HFF-Myc (cell line): ENCODE results near the gene GRAMD1B.
"Not testable (repeated sequence)": the region's sequence is repeated elsewhere in the genome, so short reads cannot be mapped to it uniquely, and the experiment has no call there.

Source experiments
- DNase-seq: peaks from one replicate; pipeline ENCODE4 v3.0.0-alpha.2; 2011; ENCODE audit warnings: low read depth; ENCODE audit errors: extremely low read depth
- H3K4me3 ChIP-seq: replicated peaks from 2 replicates; pipeline ENCODE4 v1.5.1; 2011; ENCODE audit warnings: low read depth, mild to moderate bottlenecking, control low read depth, low read length
- CTCF ChIP-seq: IDR thresholded peaks from 2 replicates; pipeline ENCODE4 v1.5.1; 2012; ENCODE audit warnings: mild to moderate bottlenecking, low read depth, low read length, control low read depth; ENCODE audit errors: missing control alignments

GRAMD1B gene

GRCh38 chr11:123451183-123451781 is 21.2 kb downstream of the GRAMD1B start:
- no peak for TF ChIP-seq CTCF
- no peak for DNase-seq
- no peak overlapping the region for H3K4me3 ChIP-seq

GRCh38 chr11:123452794-123453193 is 22.7 kb downstream of the GRAMD1B start:
- no peak overlapping the region for H3K4me3 ChIP-seq
- TF ChIP-seq CTCF = no peak
- DNase-seq = no peak

- DNase-seq = no peak
- H3K4me3 ChIP-seq = no peak overlapping the region
- no peak for TF ChIP-seq CTCF
These were observed 24.1 kb downstream of the GRAMD1B start for GRCh38 chr11:123454060-123454651.

- TF ChIP-seq CTCF = no peak
- DNase-seq = no peak
These were observed 24.7 kb downstream of the GRAMD1B start for GRCh38 chr11:123454796-123455195.

GRCh38 chr11:123456448-123456847 is 26.4 kb downstream of the GRAMD1B start:
- DNase-seq = not testable (repeated sequence)

More at GRCh38 chr11:123454796-123455195, 24.7 kb downstream of the GRAMD1B start:
- no peak overlapping the region for H3K4me3 ChIP-seq

GRCh38 chr11:123457187-123457770 is 27.2 kb downstream of the GRAMD1B start:
- no peak for TF ChIP-seq CTCF
- H3K4me3 ChIP-seq = no peak overlapping the region
- DNase-seq = no peak

More at GRCh38 chr11:123456448-123456847, 26.4 kb downstream of the GRAMD1B start:
- H3K4me3 ChIP-seq = not testable (repeated sequence)

- DNase-seq = no peak
- TF ChIP-seq CTCF = no peak
- H3K4me3 ChIP-seq = no peak overlapping the region
These were observed 28.4 kb downstream of the GRAMD1B start for GRCh38 chr11:123458501-123458900.
